NT2/D1 (cell line): ENCODE measurements around the gene ERC2.

Experiments
- DNase-seq: peaks from one replicate; pipeline ENCODE4 v3.0.0-alpha.2; 2011; ENCODE audit warnings: low read depth, low spot score
- H3K27me3 ChIP-seq: 2 replicates; pipeline ENCODE4 v1.6.0; 2011; ENCODE audit warnings: mild to moderate bottlenecking; ENCODE audit not compliant: insufficient read length, insufficient read depth
- H3K36me3 ChIP-seq: 2 replicates; pipeline ENCODE4 v1.6.1; 2011; ENCODE audit warnings: mild to moderate bottlenecking, low read length, mixed read lengths; ENCODE audit not compliant: insufficient read depth, insufficient read length
- H3K4me1 ChIP-seq: 2 replicates; pipeline ENCODE4 v1.5.1; 2011; ENCODE audit not compliant: insufficient read depth, insufficient read length
- H3K4me3 ChIP-seq: 2 replicates; pipeline ENCODE4 v1.5.1; 2011; ENCODE audit warnings: low read depth; ENCODE audit not compliant: insufficient read length
- H3K9ac ChIP-seq: 2 replicates; pipeline ENCODE4 v1.6.0; 2011; ENCODE audit warnings: low read depth; ENCODE audit not compliant: insufficient read length
- H3K9me3 ChIP-seq: 2 replicates; pipeline ENCODE4 v1.5.1; 2011; ENCODE audit warnings: mild to moderate bottlenecking, low read length; ENCODE audit not compliant: insufficient read depth
- SUZ12 ChIP-seq: IDR thresholded peaks from 2 replicates; pipeline ENCODE4 v1.6.1; 2011; ENCODE audit not compliant: insufficient read length, insufficient read depth; ENCODE audit errors: extremely low read depth
- YY1 ChIP-seq: IDR thresholded peaks from 2 replicates; pipeline ENCODE4 v1.6.1; 2011; ENCODE audit not compliant: insufficient read length, insufficient read depth
- ZNF274 ChIP-seq: IDR thresholded peaks from 2 replicates; pipeline ENCODE4 v1.6.1; 2011; ENCODE audit warnings: mild to moderate bottlenecking, low read depth, low read length

ERC2 gene

DNA sequence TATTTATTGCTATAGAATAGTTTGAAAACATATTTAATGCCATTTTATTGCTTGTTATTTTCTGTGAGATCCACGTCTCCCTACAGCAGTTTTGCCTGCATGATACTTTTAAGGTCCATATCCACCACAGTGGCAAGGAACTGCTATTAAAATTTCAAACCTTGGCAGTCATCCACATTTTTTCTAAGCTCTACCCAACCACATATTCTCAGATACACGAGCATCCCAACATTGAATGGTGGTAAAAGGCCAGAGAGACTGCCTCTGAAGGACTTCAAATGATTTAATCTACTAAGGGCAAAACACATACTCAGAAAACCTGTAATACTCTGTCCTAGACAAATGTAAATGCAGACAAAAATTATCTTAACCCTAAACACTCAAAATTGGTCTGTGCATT lies 173.1 kb downstream of the ERC2 start:
- H3K9me3 ChIP-seq, result no peaks in the 10 kb centered on the region; the same call in 1 of the 2 replicates
- peaks cover 7% of the 10 kb centered on the region for H3K36me3 ChIP-seq
- no peaks in the 10 kb centered on the region for H3K4me1 ChIP-seq
- no peak for TF ChIP-seq YY1
- TF ChIP-seq ZNF274, result no peak
- no peak for TF ChIP-seq SUZ12
- no peaks in the 10 kb centered on the region for H3K27me3 ChIP-seq
- H3K4me3 ChIP-seq, result no peak overlapping the region
- DNase-seq, result no peak
- no peak overlapping the region for H3K9ac ChIP-seq

DNA sequence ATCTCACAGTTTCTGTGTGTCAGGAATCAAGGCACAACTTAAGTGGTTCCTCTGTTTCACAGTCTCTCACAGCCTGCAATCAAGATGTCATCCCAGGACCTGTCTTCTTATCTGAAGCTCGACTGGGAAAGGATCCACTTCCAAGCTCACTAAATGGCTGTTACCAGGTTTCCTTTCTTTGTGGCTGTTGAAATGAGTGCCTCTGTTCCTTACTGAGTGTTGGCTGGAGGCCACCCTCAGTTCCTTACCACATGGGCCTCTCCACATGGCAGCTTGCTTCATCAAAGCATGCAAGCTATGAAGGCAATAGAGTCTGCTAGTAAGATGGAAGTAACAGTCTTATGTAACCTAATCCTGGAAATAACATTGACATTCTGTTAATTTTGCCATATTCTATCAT lies 174.0 kb downstream of the ERC2 start:
- DNase-seq, result no peak
- H3K9me3 ChIP-seq, result no peaks in the 10 kb centered on the region; the same call in 1 of the 2 replicates
- no peak overlapping the region for H3K9ac ChIP-seq
- TF ChIP-seq SUZ12 (no peak), YY1 (no peak), ZNF274 (no peak)
- peaks cover 7% of the 10 kb centered on the region for H3K36me3 ChIP-seq
- no peaks in the 10 kb centered on the region for H3K27me3 ChIP-seq
- no peaks in the 10 kb centered on the region for H3K4me1 ChIP-seq
- no peak overlapping the region for H3K4me3 ChIP-seq

DNA sequence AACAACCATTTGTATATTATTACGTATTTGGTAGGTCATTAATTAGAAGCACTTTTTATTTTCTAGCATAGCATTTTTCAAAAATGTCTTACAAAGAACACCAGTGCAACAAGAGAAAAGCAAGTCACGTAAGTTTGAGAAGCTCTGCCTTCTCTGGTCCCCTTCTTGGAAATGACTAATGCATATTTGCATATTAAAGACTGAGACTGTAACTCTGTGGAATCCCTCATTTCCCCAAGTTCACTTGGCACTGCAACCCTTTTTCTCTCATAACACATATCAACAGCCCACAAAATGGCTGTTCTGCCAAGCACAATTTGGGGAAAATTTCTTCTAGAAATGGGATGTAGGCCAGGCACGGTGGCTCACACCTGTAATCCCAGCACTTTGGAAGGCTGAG lies 176.3 kb downstream of the ERC2 start:
- Histone ChIP-seq H3K4me1 (peaks cover 4% of the 10 kb centered on the region), H3K4me3 (no peak overlapping the region), H3K9ac (no peak overlapping the region), H3K27me3 (no peaks in the 10 kb centered on the region), H3K9me3 (no peaks in the 10 kb centered on the region; the same call in 1 of the 2 replicates), H3K36me3 (peaks cover 7% of the 10 kb centered on the region)
- TF ChIP-seq SUZ12, result no peak
- TF ChIP-seq YY1, result no peak
- no peak for TF ChIP-seq ZNF274
- DNase-seq, result no peak

DNA sequence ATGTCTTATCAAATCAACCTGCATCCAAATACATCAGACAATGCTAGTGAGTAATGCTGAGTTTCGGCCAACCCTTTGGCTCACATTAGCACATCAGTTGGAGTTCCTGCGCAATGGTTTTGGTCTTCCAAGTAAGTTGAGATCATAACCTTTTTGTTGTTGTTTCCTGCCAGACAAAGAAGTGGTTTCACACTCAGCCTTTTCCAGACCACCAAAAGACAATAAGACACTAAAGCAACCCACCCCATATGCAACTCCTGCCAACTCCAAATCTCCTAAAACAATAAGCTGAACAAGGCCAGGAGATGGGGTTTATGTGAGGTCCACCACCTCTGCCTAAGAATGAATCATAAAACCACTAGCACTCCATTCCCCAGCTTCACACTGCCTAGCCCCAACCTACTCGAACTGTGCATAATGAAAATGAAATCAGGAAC lies 177.0 kb downstream of the ERC2 start:
- H3K9ac ChIP-seq, result no peak overlapping the region
- DNase-seq, result no peak
- TF ChIP-seq SUZ12, result no peak
- no peak for TF ChIP-seq ZNF274
- TF ChIP-seq YY1, result no peak
- H3K4me1 ChIP-seq, result peaks cover 4% of the 10 kb centered on the region
- H3K27me3 ChIP-seq, result no peaks in the 10 kb centered on the region
- H3K4me3 ChIP-seq, result no peak overlapping the region
- peaks cover 7% of the 10 kb centered on the region for H3K36me3 ChIP-seq
- H3K9me3 ChIP-seq, result no peaks in the 10 kb centered on the region; the same call in 1 of the 2 replicates

DNA sequence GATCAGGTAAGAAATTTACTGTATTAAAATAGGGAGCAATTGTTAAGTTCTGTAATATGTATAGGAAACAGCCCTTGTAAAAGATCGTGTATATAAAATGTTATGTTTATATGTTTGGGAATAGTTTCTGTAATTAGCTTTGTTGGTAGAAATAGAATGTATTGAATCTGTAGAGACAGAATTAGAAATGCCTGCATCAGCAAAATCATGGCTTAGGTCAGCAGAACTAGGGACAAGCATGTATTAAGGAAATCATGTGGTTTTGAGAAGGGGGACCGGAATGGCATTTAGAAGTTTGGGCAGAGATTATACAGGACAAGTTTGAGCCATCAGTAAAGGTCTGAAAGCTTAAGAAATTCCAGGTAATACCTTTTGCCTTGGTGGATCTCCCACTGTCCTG lies 177.9 kb downstream of the ERC2 start:
- Histone ChIP-seq H3K27me3 (no peaks in the 10 kb centered on the region), H3K9me3 (no peaks in the 10 kb centered on the region; the same call in 1 of the 2 replicates), H3K4me3 (no peak overlapping the region), H3K36me3 (no peaks in the 10 kb centered on the region), H3K9ac (no peak overlapping the region), H3K4me1 (peaks cover 6% of the 10 kb centered on the region)
- no peak for DNase-seq
- no peak for TF ChIP-seq ZNF274

DNA sequence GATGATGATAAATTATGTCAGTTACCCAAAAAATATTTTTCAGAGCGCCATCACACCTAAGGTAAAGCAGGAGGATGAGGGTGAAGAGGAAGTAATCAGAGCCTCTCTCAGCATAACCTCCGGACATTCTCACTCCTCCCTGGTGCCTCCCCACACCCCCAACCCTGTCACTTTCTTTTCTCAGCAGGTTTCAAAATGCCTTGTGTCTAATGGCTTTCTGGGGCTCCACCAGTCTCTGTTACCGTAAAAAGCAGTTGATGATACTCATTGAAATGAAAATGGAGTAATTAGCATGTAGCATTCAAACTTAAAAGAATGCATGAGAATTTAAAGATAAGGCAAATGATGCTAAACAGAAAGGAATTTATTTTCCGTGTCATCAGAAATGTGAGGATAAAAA lies 180.0 kb downstream of the ERC2 start:
- Histone ChIP-seq H3K27me3 (no peaks in the 10 kb centered on the region), H3K9me3 (peaks cover 13% of the 10 kb centered on the region), H3K9ac (no peak overlapping the region), H3K36me3 (no peaks in the 10 kb centered on the region), H3K4me3 (no peak overlapping the region), H3K4me1 (peaks cover 13% of the 10 kb centered on the region)
- no peak for TF ChIP-seq ZNF274
- no peak for TF ChIP-seq SUZ12
- no peak for TF ChIP-seq YY1
- DNase-seq, result no peak

DNA sequence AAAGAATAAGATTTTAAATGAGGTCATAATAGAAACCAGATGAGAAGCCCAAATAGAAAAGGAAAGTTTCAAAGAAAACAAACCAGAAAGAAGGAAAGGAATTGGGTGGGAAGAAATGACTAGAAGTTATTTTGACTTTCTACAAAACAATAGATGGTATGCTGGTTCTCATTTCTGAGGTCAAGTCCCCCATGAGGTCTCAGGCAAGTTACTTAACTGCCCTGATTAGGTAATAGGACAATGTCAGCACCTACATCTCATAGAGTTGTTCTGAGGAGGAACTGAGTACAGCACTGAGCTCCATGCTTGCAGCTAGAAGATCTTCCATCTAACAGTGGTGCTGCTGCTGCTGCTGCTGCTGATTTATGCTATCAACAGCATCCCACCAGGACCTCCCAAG lies 185.9 kb downstream of the ERC2 start:
- peaks cover 9% of the 10 kb centered on the region for H3K4me1 ChIP-seq
- no peak overlapping the region for H3K4me3 ChIP-seq
- no peak for TF ChIP-seq SUZ12
- TF ChIP-seq ZNF274, result no peak
- TF ChIP-seq YY1, result no peak
- peaks cover 44% of the 10 kb centered on the region for H3K9me3 ChIP-seq
- no peak for DNase-seq
- no peaks in the 10 kb centered on the region for H3K27me3 ChIP-seq
- no peak overlapping the region for H3K9ac ChIP-seq
- H3K36me3 ChIP-seq, result no peaks in the 10 kb centered on the region

DNA sequence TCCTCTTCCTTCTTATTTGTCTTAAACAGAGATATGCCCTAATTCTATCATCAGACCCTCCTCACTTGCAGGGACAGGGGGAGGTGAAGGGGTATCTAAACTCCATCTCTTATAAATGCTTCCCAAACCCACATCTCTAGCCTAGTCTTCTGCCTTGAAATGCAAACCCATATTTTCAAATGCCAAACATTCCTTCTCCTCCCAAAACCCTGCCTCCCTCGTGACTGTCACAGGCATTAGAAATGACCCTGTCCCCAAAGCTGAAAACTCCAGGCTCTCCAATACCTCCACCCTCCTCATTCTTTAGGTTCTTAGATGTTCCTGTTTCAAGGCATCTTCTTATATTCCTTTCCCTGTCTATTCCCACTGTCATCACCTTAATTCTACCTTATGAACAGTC lies 191.0 kb downstream of the ERC2 start:
- no peaks in the 10 kb centered on the region for H3K4me1 ChIP-seq

More for the DNA sequence above, 191.0 kb downstream of the ERC2 start:
- peaks cover 27% of the 10 kb centered on the region; the same call in 1 of the 2 replicates for H3K9me3 ChIP-seq
- no peaks in the 10 kb centered on the region for H3K27me3 ChIP-seq
- H3K9ac ChIP-seq, result no peak overlapping the region
- no peak overlapping the region for H3K4me3 ChIP-seq
- no peak for DNase-seq
- TF ChIP-seq YY1 (no peak), SUZ12 (no peak), ZNF274 (no peak)
- H3K36me3 ChIP-seq, result no peaks in the 10 kb centered on the region
